ENCODE results near the gene SEC23A. TPM values are rescaled to one million over a fixed set of nuclear protein-coding genes. Genes with fewer than 3 reads are reported as not detected.
"Not testable (repeated sequence)": the region's sequence is repeated elsewhere in the genome, so short reads cannot be mapped to it uniquely, and the experiment has no call there.

SEC23A gene
- total RNA-seq, 4 donors from 2014 or later = 230 to 306 (median 249) TPM

GRCh38 chr14:39099748-39100147, 3.3 kb downstream of the SEC23A start:
- TF ChIP-seq CTCF (IDR thresholded peaks at IDR 0.05) = no peak
- no peak for TF ChIP-seq EP300 (IDR thresholded peaks at IDR 0.05)
- TF ChIP-seq POLR2A (IDR thresholded peaks at IDR 0.05) = no peak
- no peak for TF ChIP-seq POLR2AphosphoS5 (IDR thresholded peaks at IDR 0.05)
- no peak overlapping the region for H3K27ac ChIP-seq

GRCh38 chr14:39099215-39099614, 3.8 kb downstream of the SEC23A start:
- peaks cover 4 to 74% (median 4%) of the 10 kb centered on the region in 3 donors for H3K4me1 ChIP-seq
- H3K9me3 ChIP-seq, ATAC-seq, H3K27me3 ChIP-seq, H3K4me3 ChIP-seq, H3K27ac ChIP-seq: not testable (repeated sequence)
- 89 to 97% methylated on average over 5 to 8 of the region's 10 CpGs for WGBS, 2 donors (ENCODE audit: low coverage in 1 of 2)
- H3K36me3 ChIP-seq = peaks cover 0 to 19% of the 10 kb centered on the region in 2 donors

More at GRCh38 chr14:39099748-39100147, 3.3 kb downstream of the SEC23A start:
- H3K9me3 ChIP-seq = no peaks in the 10 kb centered on the region
- no peak for ATAC-seq
- no peak overlapping the region for H3K4me3 ChIP-seq
- H3K27me3 ChIP-seq = no peaks in the 10 kb centered on the region
- peaks cover 0 to 16% of the 10 kb centered on the region in 2 donors for H3K36me3 ChIP-seq
- H3K4me1 ChIP-seq = peaks cover 5 to 79% (median 6%) of the 10 kb centered on the region in 3 donors

DNA sequence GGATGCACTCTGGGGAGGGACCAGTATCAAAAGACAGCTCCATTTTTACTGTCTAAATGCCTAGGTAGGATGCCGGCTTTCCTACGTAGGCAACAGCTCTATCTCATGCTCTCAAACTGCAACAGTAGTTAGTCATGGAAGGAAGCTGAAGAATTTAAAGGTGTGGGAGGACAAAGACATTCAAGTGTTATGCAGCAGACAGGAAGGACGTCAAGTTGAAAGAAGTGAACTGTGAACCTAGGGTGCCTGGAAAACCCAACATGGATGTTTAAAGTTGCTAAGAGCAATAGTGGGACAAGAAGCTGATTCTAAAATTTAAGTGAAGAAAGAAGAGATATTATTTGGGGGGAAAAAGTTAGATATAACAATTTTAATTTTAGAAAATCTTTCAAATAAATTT, 5.9 kb downstream of the SEC23A start:
- H3K4me1 ChIP-seq = peaks cover 0 to 67% (median 0%) of the 10 kb centered on the region in 3 donors
- TF ChIP-seq POLR2AphosphoS5 (IDR thresholded peaks at IDR 0.05) (no peak), POLR2A (IDR thresholded peaks at IDR 0.05) (no peak), CTCF (IDR thresholded peaks at IDR 0.05) (no peak), EP300 (IDR thresholded peaks at IDR 0.05) (no peak)
- ATAC-seq = no peak
- peak overlapping the region in 2 of 4 donors; percentile 28 to 49 for H3K27ac ChIP-seq
- WGBS, 2 donors (ENCODE audit: low coverage in 1 of 2) = 17 to 28% methylated on average over 3 of the region's 3 CpGs
- H3K27me3 ChIP-seq = no peaks in the 10 kb centered on the region
- no peak overlapping the region for H3K4me3 ChIP-seq
- no peaks in the 10 kb centered on the region for H3K9me3 ChIP-seq
- peaks cover 0 to 38% of the 10 kb centered on the region in 2 donors for H3K36me3 ChIP-seq

GRCh38 chr14:39094515-39094914, 8.5 kb downstream of the SEC23A start:
- Histone ChIP-seq H3K27ac (no peak overlapping the region), H3K4me1 (peaks cover 0 to 40% (median 0%) of the 10 kb centered on the region in 3 donors), H3K4me3 (no peak overlapping the region), H3K36me3 (peaks cover 0 to 65% of the 10 kb centered on the region in 2 donors), H3K27me3 (no peaks in the 10 kb centered on the region), H3K9me3 (no peaks in the 10 kb centered on the region)
- ATAC-seq = no peak
- WGBS, 2 donors (ENCODE audit: low coverage in 1 of 2) = 39 to 76% methylated on average over 2 of the region's 3 CpGs
- no peak for TF ChIP-seq POLR2A (IDR thresholded peaks at IDR 0.05)
- no peak for TF ChIP-seq EP300 (IDR thresholded peaks at IDR 0.05)
- TF ChIP-seq POLR2AphosphoS5 (IDR thresholded peaks at IDR 0.05) = no peak
- no peak for TF ChIP-seq CTCF (IDR thresholded peaks at IDR 0.05)

- no peaks in the 10 kb centered on the region for H3K27me3 ChIP-seq
- H3K27ac ChIP-seq = no peak overlapping the region
- peaks cover 0 to 92% of the 10 kb centered on the region in 2 donors for H3K36me3 ChIP-seq
- no peak overlapping the region for H3K4me3 ChIP-seq
- no peak for ATAC-seq
- 80 to 82% methylated on average over 1 of the region's 1 CpG for WGBS, 2 donors (ENCODE audit: low coverage in 1 of 2)
- peaks cover 0 to 14% (median 0%) of the 10 kb centered on the region in 3 donors for H3K4me1 ChIP-seq
- TF ChIP-seq EP300 (IDR thresholded peaks at IDR 0.05) (no peak), POLR2A (IDR thresholded peaks at IDR 0.05) (no peak), POLR2AphosphoS5 (IDR thresholded peaks at IDR 0.05) (no peak), CTCF (IDR thresholded peaks at IDR 0.05) (no peak)
- H3K9me3 ChIP-seq = no peaks in the 10 kb centered on the region
Observed at GRCh38 chr14:39091716-39092115, 11.3 kb downstream of the SEC23A start.
